Activated naive CD8-positive, alpha-beta T cell treated with anti-CD3 and anti-CD28 coated beads, Interleukin-2, amount 50 U/mL, for 24 hours (primary cell): ENCODE data around the gene KAT6B.
"Not testable (repeated sequence)": the region's sequence is repeated elsewhere in the genome, so short reads cannot be mapped to it uniquely, and the experiment has no call there.

ENCODE experiments used
- ATAC-seq: fragments of 150-1000 bp; cut with Tn5 transposase; one replicate; pipeline ENCODE4 v1.10.0; 2021
- DNase-seq: peaks from one replicate; pipeline ENCODE4 v3.0.0; 2021
- H3K27ac Mint-ChIP-seq: one replicate; pipeline ENCODE4 v1.8.0; 2021; ENCODE audit warnings: mild to moderate bottlenecking, mixed read lengths
- H3K27me3 Mint-ChIP-seq: one replicate; pipeline ENCODE4 v1.8.0; 2021; ENCODE audit warnings: mixed read lengths
- H3K36me3 Mint-ChIP-seq: one replicate; pipeline ENCODE4 v1.8.0; 2021; ENCODE audit warnings: low read depth, mixed read lengths
- H3K4me1 Mint-ChIP-seq: one replicate; pipeline ENCODE4 v1.8.0; 2021; ENCODE audit warnings: mixed read lengths
- H3K4me3 Mint-ChIP-seq: one replicate; pipeline ENCODE4 v1.8.0; 2021; ENCODE audit warnings: mild to moderate bottlenecking, moderate library complexity, mixed read lengths
- H3K9me3 Mint-ChIP-seq: one replicate; pipeline ENCODE4 v1.8.0; 2021; ENCODE audit warnings: mixed read lengths

The KAT6B gene

DNA sequence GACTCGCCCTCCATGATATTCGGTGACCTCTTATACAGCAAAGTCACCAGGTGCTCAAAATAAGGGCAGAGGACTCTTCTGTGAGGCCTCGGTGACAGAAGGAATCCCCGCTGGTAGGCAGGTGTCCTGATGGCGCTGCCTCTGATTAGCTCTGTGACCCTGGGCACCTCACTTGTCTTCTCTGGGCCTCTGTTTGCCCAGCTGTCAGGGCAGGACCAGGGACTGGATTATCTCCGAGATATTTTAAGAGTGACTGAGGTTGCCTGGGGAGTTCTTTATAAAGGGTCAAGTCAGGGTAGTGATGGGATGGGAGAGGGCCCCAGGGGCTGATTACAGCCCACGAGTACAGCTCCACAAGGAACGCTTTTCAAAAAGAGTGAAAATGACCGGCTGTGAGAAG lies 214.2 kb downstream of the KAT6B start:
- H3K9me3 Mint-ChIP-seq: no peaks in the 10 kb centered on the region
- H3K4me3 Mint-ChIP-seq: no peak overlapping the region

DNA sequence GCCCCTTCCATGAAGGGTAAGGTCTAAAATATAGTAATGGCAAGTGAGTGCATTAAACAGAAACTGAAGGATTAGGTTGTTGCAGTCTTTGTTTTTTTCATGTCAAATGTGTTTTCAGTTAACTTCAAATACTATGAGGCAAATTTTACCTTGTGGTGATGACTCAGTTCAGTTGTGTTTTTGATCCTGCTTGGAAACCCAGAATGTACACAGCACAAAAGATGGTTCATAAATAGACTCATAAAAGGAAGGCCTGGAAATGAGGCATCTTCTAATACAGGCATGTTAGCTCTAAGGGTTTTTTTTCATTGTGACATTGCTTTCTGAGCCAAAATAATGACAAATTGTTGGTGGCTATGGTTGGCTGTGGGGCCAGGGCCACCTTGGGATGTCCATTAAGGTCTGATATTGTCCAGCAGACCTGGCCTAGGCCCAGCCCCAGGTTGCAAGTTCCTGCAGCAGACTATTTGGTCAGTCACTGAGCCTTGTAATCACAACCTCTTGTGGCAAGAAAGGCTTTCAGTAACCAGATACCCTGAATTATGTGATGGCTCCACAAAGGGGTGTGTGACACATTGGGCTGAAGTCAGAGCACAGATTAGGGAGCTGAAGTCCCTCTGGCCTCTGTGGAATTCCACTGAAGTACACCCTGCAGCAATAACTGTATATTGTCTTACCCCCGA lies 216.0 kb downstream of the KAT6B start:
- ATAC-seq (peak; percentile 65), DNase-seq (no peak)
- H3K4me1 Mint-ChIP-seq: peaks cover 41% of the 10 kb centered on the region
- peaks cover 5% of the 10 kb centered on the region for H3K27me3 Mint-ChIP-seq
- peak overlapping the region; percentile 14 for H3K27ac Mint-ChIP-seq
- H3K9me3 Mint-ChIP-seq: no peaks in the 10 kb centered on the region
- H3K36me3 Mint-ChIP-seq: no peaks in the 10 kb centered on the region
- no peak overlapping the region for H3K4me3 Mint-ChIP-seq

More for the DNA sequence above, 214.2 kb downstream of the KAT6B start:
- ATAC-seq (no peak), DNase-seq (no peak)
- Mint-ChIP-seq H3K36me3 (no peaks in the 10 kb centered on the region), H3K4me1 (peaks cover 57% of the 10 kb centered on the region), H3K27ac (no peak overlapping the region), H3K27me3 (peaks cover 5% of the 10 kb centered on the region)

DNA sequence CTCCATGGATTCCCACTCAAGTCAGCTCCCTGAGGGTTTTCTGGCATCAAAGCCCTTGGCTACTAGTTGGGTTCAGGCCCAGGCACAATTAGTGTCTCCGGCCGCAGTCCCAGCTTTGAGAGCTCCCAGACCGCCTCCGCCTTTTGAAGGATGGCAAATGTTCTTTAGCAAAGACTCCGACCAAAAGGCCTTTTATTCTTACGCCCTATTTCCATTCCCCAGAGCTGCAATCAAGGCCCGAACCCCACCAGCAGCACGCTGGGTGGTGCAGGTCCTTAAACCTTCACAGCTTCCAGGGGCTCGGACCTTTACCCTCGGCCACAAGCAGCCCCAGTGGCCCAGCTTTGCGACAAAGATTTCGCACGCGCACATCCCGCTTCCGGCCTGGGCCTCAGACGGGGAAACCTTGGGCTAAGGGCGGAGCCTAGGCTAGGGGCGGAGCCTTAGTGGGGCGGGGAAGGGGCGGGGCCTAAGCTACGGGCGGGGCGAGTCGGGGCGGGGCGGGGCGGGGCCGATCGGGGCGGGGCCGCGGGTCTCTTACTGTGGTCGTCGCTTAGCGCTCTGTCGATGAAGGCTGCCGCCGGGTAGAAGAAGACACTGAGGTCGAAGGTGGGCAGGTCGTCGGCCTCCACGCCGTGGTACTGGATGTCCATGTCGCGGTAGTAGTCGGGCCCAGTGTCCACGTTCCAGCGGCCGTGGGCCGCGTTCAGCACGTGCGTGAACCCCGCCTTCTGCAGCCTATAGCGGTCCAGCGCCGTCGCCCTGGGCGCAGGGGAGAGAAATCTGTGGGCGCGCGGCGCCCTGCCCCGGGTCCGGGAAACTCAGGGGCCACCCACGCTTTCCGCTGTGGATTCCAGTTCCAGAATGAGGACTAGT lies 217.1 kb downstream of the KAT6B start:
- peak; percentile 22 for ATAC-seq
- H3K27me3 Mint-ChIP-seq: peaks cover 5% of the 10 kb centered on the region
- peak; percentile 36 for DNase-seq
- no peaks in the 10 kb centered on the region for H3K9me3 Mint-ChIP-seq
- peaks cover 31% of the 10 kb centered on the region for H3K4me1 Mint-ChIP-seq
- peak overlapping the region; percentile 48 for H3K4me3 Mint-ChIP-seq
- no peak overlapping the region for H3K27ac Mint-ChIP-seq
- H3K36me3 Mint-ChIP-seq: no peaks in the 10 kb centered on the region

DNA sequence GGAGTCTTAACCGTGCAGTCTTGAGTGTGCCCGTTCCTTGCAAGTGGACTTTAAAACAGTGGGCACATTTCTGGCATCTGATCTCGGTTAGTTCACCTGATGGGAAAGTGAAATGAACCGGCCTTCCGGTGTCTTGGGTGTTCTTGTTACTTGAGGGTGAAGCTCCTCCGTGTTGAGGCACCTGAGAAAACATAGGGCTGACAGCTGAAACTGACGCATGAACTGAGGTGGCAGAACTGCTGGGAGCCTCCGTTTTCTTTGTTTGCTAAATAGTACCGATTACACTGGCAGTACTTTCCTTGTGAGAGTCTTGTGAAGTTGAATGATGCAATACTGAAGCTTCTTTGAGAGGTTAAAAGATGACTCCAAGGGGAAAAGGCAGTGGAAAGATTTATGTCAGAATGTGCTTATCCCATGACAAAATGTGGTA lies 222.3 kb downstream of the KAT6B start:
- DNase-seq: no peak
- Mint-ChIP-seq H3K36me3 (no peaks in the 10 kb centered on the region), H3K27ac (no peak overlapping the region), H3K4me3 (no peak overlapping the region), H3K9me3 (no peaks in the 10 kb centered on the region), H3K4me1 (peaks cover 11% of the 10 kb centered on the region), H3K27me3 (peaks cover 5% of the 10 kb centered on the region)
- ATAC-seq: no peak

DNA sequence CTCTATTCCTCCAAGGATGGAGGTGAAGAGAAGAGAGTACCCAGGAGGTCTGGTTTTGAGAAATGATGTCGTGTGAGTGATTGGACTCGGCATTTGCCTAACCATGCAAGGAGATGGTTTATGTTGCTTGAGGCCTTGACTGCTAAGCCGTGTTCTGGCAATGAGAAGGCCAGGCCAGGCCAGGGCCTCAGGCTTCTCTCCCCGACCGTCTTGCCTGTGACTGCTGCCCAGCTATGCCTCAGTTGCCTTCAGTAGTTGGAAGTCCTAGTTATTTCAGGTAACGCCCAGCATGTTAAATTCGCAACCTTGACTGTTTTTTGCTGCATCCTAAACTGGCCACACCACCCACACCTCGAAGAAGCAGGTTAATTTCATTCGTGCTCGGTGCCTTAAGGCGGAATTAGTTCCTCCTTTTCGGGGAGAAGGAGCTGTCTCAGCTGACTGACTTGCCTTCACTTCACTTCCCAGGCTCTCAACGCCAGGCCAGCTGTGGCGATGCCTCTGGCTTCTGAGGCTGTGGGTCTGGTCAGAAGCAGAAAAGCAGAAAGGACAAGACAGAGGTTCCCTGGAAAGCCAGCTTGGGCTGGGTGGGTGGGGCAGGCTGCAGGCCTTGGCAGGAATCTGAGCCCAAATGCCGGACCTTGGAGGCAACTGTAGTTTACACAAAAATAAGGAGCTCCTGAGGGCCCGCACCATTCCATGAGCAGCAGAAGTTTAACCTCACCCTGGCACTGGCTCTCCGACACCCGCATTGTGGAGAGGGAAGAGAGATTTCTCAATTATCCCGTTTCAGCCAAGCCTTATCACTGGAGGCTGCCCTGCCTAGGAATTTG lies 223.1 kb downstream of the KAT6B start:
- Mint-ChIP-seq H3K27ac (no peak overlapping the region), H3K9me3 (no peaks in the 10 kb centered on the region), H3K27me3 (peaks cover 2% of the 10 kb centered on the region), H3K4me1 (peaks cover 4% of the 10 kb centered on the region), H3K36me3 (no peaks in the 10 kb centered on the region), H3K4me3 (no peak overlapping the region)
- DNase-seq (no peak), ATAC-seq (no peak)

DNA sequence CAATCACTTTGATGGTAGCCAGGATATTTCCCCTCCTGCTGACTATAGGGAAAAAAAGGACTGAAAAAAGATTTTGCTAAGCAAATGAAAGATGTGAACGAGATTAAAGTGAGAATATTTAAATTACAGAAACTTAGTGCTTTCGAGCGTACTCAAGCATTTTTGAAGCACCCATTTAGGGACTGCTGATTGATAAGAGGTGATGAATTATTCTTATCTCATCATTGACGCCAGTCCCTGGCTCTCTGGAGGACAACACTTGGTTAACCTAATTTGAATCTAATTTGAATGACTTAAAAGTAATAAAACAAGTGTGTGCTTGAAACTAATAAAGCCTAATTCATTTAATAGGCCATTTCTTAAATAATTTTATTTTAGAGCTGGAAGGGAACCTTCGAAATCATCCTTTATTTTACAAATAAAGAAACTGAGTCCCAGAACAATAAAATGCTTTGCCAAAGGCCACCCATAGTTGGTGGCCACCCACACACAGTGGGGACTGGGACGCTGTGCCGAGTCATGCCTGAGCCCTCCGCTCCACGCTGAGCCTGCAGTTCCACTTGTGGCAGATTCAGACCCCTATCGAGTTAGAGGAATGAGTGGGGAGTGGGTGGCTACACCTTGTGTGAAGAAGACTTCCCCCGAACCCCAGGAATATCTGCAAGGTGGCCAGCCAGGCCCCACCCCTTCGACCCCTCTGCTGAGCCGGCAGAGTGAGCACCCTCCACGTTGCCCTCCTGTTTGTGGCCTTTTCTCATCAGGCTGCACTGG lies 223.9 kb downstream of the KAT6B start:
- no peak for ATAC-seq
- no peak for DNase-seq
- Mint-ChIP-seq H3K4me3 (no peak overlapping the region), H3K9me3 (no peaks in the 10 kb centered on the region), H3K4me1 (peaks cover 2% of the 10 kb centered on the region), H3K27ac (no peak overlapping the region), H3K36me3 (no peaks in the 10 kb centered on the region), H3K27me3 (no peaks in the 10 kb centered on the region)

DNA sequence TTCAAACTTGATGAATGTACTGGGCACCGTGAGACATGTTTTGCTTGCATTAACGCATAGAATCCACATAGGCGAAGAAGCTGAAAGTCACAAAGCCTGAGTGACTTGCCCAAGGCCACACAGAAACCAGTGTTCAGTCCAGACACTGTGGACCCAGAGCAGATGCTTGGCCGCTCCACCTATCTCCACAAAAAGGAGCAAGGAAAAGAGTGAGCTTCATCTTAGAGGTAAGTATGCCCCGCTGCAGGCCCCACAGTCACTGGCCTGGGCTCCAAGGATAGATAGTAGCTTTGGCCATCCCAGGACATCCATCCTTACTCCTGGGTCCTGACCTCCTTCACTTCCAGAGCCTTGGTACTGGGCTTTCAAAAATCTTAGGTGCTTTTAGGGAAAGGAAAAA lies 224.9 kb downstream of the KAT6B start:
- no peak for ATAC-seq

DNA sequence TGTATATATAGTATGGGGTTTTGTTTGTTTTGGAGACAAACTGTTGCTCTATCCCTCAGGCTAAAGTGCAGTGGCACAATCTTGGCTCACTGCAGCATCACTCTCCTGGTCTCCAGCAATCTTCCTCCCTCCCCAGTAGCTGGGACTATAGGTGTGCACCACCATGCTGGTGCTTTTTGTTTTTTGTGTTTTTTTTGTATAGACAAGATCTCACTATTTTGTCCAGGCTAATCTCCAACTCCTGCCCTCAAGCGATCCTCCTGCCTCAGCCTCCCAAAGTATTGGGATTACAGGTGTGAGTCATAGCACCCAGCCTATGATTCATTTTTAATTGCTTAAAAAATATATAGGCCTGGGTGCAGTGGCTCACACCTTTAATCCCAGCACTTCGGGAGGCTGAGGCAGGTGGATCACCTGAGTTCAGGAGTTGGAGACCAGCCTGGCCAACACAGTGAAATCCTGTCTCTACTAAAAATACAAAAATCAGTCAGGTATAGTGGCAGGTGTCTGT lies 229.6 kb downstream of the KAT6B start:
- not testable (repeated sequence) for DNase-seq, ATAC-seq, H3K36me3 Mint-ChIP-seq

More for the DNA sequence above, 224.9 kb downstream of the KAT6B start:
- Mint-ChIP-seq H3K36me3 (no peaks in the 10 kb centered on the region), H3K27me3 (no peaks in the 10 kb centered on the region), H3K4me1 (peaks cover 2% of the 10 kb centered on the region), H3K4me3 (no peak overlapping the region), H3K27ac (no peak overlapping the region), H3K9me3 (no peaks in the 10 kb centered on the region)
- no peak for DNase-seq

DNA sequence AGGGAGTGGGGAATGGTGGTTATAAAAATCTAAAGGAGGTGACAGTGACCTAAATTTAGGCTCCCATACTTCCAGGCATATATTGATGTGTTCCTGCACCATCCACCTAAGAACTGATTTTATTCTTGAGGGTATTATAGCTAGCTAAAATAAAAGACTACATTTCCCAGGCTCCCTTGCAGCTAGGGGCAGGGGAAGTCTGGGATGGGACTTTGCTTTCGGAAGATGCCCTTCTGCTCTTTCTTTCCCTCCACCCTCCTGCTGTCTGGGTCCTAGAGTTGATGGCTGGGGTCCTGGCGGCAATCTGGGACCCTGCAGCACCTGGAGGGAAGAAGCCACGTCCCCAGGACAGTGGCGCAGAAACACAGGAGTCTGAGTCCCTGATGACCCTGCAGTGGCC lies 231.3 kb downstream of the KAT6B start:
- no peak for ATAC-seq
- H3K27ac Mint-ChIP-seq: no peak overlapping the region
- H3K4me1 Mint-ChIP-seq: no peaks in the 10 kb centered on the region
- no peak for DNase-seq
- no peak overlapping the region for H3K4me3 Mint-ChIP-seq
- no peaks in the 10 kb centered on the region for H3K27me3 Mint-ChIP-seq
- H3K36me3 Mint-ChIP-seq: no peaks in the 10 kb centered on the region
- no peaks in the 10 kb centered on the region for H3K9me3 Mint-ChIP-seq

More for the DNA sequence above, 229.6 kb downstream of the KAT6B start:
- not testable (repeated sequence) for H3K27ac Mint-ChIP-seq, H3K4me3 Mint-ChIP-seq, H3K27me3 Mint-ChIP-seq, H3K4me1 Mint-ChIP-seq, H3K9me3 Mint-ChIP-seq

DNA sequence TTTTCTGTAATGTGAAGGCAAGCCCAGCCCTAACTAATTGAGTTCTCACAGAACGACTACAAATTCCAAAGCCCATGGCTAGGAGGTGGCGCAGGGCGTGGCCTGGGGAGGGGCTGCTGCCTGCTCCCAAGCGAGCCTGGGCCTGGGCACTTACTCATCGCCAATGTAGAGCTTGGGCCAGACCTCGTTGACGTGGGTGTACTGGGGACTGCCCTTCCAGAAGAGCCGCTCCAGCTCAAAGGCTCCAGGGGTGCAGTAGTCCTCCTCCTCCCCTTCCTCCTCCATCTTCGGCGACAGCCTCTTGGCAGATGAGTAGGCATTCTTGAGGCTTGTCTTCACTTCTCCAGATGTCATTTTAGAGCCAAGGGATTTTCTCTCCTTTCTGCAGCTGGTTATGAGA lies 231.8 kb downstream of the KAT6B start:
- ATAC-seq: no peak
- no peak overlapping the region for H3K4me3 Mint-ChIP-seq
- DNase-seq: no peak
- no peak overlapping the region for H3K27ac Mint-ChIP-seq
- H3K27me3 Mint-ChIP-seq: no peaks in the 10 kb centered on the region
- H3K9me3 Mint-ChIP-seq: no peaks in the 10 kb centered on the region
- no peaks in the 10 kb centered on the region for H3K4me1 Mint-ChIP-seq
- H3K36me3 Mint-ChIP-seq: no peaks in the 10 kb centered on the region

DNA sequence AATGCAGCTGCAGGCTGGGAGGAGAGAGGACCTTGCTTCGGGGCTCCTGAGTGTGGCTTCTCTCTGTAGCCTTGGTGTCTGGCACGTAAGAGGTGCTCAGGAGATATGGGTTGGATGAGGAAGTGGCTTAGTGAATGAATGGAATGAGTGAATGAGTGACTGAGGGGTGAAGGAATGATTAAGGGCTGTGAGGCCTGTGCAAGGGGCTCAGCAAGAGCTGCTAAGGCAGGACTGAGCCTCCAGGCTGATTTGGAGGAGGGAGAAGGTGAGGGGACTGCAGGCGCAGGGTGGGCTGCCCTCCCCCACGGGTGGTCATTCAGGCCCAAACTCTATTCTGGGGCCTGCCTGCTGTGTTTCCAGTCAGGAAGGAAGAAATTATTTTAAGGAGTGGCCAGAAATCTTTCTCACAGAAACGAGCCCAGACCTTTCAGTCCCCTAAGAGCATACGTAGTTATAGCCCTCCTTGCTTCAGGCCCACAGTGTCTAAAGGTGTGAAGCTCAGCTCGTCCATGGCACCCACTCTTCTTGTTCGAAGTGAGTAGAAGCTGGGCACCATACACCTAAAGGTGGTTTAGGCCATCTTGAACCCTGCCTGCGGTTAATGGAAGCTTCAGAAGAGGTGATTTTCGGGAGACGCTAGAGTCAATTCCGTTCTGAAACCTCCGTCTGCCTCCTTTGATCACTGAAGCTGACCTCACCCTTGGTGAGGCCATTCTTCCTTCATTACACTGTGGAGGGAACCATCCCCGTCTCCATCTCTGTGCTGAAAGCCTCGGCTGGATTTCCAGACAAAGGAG lies 235.5 kb downstream of the KAT6B start:
- Mint-ChIP-seq H3K4me1 (no peaks in the 10 kb centered on the region), H3K4me3 (no peak overlapping the region), H3K9me3 (no peaks in the 10 kb centered on the region), H3K36me3 (no peaks in the 10 kb centered on the region), H3K27me3 (no peaks in the 10 kb centered on the region), H3K27ac (no peak overlapping the region)
- ATAC-seq (no peak), DNase-seq (no peak)

DNA sequence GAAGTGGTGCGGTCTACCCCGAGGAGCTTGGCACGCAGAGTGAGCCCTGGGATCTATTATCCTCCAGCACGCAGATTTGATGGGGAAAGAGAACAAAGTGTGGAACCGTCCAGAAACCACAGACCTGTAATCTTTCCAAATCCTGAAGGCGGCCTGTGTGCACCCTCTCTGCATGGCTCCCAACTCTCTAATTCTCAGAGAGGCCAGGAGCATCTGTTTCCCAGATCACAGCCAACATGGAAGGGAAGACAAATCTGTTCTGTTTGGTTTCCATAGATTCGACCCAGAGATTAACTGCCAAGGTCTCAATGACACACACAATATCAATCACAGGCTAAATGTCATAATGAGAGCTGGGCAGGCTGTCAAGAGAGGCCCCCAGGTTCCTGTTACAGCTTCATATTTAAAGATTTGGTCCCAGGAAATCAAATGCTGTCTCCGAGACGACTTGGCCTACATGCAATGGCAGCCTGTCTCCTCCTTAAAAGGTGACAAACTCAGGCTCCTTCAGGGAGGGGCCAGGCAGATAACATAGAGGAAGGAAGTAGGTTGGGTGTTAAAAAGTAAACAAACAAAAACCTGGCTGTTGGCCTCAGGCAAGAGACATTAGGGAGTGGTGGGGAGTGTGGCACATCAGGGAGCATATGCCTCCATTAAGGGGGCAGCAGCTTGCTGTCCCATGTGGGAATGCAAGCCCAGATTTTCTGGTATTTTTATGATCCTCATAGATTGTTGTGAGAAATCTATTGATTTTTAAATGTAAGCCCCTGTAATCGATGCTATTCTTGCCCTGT lies 236.3 kb downstream of the KAT6B start:
- no peaks in the 10 kb centered on the region for H3K36me3 Mint-ChIP-seq
- ATAC-seq (no peak), DNase-seq (no peak)
- H3K27me3 Mint-ChIP-seq: no peaks in the 10 kb centered on the region
- no peaks in the 10 kb centered on the region for H3K9me3 Mint-ChIP-seq
- no peak overlapping the region for H3K27ac Mint-ChIP-seq
- H3K4me3 Mint-ChIP-seq: no peak overlapping the region
- no peaks in the 10 kb centered on the region for H3K4me1 Mint-ChIP-seq
